Right lobe of liver (tissue), 6 donors: ENCODE results near the gene SLC2A1. TPM values are rescaled to one million over a fixed set of nuclear protein-coding genes. Genes with fewer than 3 reads are reported as not detected.

Experiments used
- ATAC-seq, 4 donors: fragments of 200-7000 bp; cut with Tn5 transposase; one replicate each; pipeline ENCODE4 v1.9.1; 2020; ENCODE audit warnings: mild to moderate bottlenecking in 4 of 4, moderate library complexity in 4 of 4
- DNase-seq, 3 donors: peaks; one replicate each; pipeline ENCODE4 v3.0.0-alpha.2; 2020
- H3K27ac ChIP-seq, 3 donors: fragments of 200-600 bp; one replicate each; pipeline ENCODE4 v1.8.0; 2022
- H3K27me3 ChIP-seq, 2 donors: fragments of 200-600 bp; one replicate each; pipeline ENCODE4 v1.8.0; 2022
- H3K36me3 ChIP-seq, 4 donors: fragments of 200-600 bp; sonication (generic) in 1 of 4; one replicate each; pipeline versions ENCODE4 v1.5.1 to v1.8.0; 2017 to 2022; ENCODE audit warnings: control low read depth in 1 of 4
- H3K4me1 ChIP-seq, 4 donors: fragments of 200-600 bp; sonication (generic) in 1 of 4; one replicate each; pipeline versions ENCODE4 v1.5.1 to v1.8.0; 2017 to 2022; ENCODE audit warnings: control low read depth in 1 of 4
- H3K4me3 ChIP-seq, 3 donors: fragments of 200-600 bp; one replicate each; pipeline ENCODE4 v1.8.0; 2022
- H3K9me3 ChIP-seq, 4 donors: fragments of 200-600 bp; sonication (generic) in 1 of 4; one replicate each; pipeline versions ENCODE4 v1.5.1 to v1.8.0; 2017 to 2022; ENCODE audit warnings: control low read depth in 1 of 4
- POLR2A ChIP-seq: fragments of 450-650 bp; IDR thresholded peaks from one replicate; pipeline ENCODE4 v1.6.1; 2017; ENCODE audit warnings: antibody characterized with exemption, mild to moderate bottlenecking
- WGBS: methylation state at CpG from one replicate; pipeline ENCODE4 v1.1.6; 2018; ENCODE audit warnings: low coverage, low lambda C conversion rate; ENCODE audit not compliant: insufficient coverage; ENCODE audit errors: missing lambda C conversion rate; 5-methylcytosine and 5-hydroxymethylcytosine counted together
- intact Hi-C, 2 donors: fragments of 100-400 bp; cut with DNase I; formaldehyde crosslinking; loops; one replicate each; pipeline versions ENCODE4 v1.11.2 to v1.14.1; 2022
- total RNA-seq, 6 experiments: library from RNA; depleted of rRNA in 2 of 6; stranded (reverse); fragments of >200 nt in 2 of 6; fragmentation: NEBNext Ultra II Directional in 3 of 6; extraction: Animal tissue kit (Norgen Biotek cat#: 25700) in 3 of 6; gene quantifications; one replicate each; pipeline versions ENCODE4 v1.1.0 to v1.2.4, GENCODE V29; 2016 to 2023
- TF ChIP-seq, protein P1 (sequence below), 4 donors: fragments of 200-600 bp in 3 of 4; fragments of 450-650 bp in 1 of 4; IDR thresholded peaks; one replicate each; pipeline versions ENCODE4 v1.5.1 to v1.8.0; 2016 to 2022; ENCODE audit warnings: antibody characterized with exemption in 4 of 4, mild to moderate bottlenecking in 2 of 4
- donor health status: DM: no; HTN: yes; CAD: no.
- donor health status: DM: no; HTN: no; CAD: no.
- donor health status: DM: no; HTN: no; CAD: no.
- donor health status: DM: no; HTN: yes; CAD: no.
- donor health status: DM: no; HTN: yes; CAD: no.

The SLC2A1 gene
- total RNA-seq, 6 experiments from 2014 or later: 0.74 to 34.3 (median 5.8) TPM

DNA sequence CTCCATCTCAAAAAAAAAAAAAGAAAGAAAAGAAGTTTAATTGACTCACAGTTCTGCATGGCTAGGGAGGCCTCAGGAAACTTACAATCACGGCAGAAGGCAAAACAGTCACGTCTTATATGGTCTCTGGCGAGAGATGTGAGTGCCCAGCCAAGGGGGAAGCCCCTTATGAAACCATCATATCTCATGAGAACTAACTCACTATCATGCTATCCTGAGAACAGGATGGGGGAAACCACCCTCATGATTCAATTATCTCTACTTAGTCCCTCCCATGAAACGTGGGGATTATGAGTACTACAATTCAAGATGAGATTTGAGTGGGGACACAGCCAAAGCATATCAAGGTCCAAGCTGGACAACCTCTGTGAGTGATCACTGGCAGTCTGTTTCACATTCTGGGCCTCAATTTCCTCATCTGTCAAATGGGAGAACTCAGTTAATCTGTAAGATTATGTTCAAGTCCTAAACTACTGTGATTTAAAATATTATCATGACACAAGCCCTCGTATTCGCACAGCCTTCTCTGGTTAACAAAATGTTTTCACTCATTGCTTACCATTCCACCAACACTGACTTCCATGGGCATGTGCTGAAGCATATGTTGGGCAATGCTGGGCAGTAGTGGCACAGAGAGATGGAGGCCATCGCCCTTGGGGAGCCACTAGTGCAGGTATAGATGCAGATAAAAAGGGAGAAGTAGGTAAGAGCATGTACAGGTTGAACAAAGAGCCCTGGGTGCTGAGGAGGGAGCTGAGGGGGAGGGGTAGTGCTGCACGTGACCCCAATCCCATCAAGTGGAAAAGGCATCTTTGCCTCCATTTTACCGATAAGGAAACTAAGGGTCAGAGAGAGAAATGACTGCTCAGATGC, 46.2 kb upstream of the SLC2A1 start:
- Histone ChIP-seq H3K27ac (no peak overlapping the region), H3K27me3 (no peaks in the 10 kb centered on the region), H3K9me3 (no peaks in the 10 kb centered on the region), H3K4me1 (no peaks in the 10 kb centered on the region), H3K36me3 (no peaks in the 10 kb centered on the region), H3K4me3 (no peak overlapping the region)
- no peak for TF ChIP-seq POLR2A
- TF ChIP-seq, protein P1, sequence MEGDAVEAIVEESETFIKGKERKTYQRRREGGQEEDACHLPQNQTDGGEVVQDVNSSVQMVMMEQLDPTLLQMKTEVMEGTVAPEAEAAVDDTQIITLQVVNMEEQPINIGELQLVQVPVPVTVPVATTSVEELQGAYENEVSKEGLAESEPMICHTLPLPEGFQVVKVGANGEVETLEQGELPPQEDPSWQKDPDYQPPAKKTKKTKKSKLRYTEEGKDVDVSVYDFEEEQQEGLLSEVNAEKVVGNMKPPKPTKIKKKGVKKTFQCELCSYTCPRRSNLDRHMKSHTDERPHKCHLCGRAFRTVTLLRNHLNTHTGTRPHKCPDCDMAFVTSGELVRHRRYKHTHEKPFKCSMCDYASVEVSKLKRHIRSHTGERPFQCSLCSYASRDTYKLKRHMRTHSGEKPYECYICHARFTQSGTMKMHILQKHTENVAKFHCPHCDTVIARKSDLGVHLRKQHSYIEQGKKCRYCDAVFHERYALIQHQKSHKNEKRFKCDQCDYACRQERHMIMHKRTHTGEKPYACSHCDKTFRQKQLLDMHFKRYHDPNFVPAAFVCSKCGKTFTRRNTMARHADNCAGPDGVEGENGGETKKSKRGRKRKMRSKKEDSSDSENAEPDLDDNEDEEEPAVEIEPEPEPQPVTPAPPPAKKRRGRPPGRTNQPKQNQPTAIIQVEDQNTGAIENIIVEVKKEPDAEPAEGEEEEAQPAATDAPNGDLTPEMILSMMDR (IDR thresholded peaks at IDR 0.05): no peak
- intact Hi-C loops: no loop called here
- 69% methylated on average over 9 of the region's 9 CpGs for WGBS
- no peak for ATAC-seq
- no peak for DNase-seq

DNA sequence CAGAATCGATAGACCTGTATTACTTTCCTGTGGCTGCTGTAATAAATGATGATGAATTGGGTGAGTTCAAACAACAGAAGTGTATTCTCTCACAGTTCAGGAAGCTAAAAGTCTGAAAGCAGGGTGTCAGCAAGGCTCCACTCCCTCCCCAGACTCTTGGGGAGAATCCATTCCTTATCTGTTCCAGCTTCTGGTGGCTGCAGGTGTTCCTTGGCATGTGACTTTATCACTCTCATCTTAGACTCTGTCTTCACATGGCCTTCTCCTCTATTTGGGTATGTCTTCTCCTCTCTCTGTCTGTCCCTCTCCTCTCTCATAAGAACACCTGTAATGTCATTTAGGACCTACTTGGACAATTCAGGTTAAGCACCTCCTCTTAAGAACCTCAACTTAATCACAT, 44.1 kb upstream of the SLC2A1 start:
- no peaks in the 10 kb centered on the region for H3K9me3 ChIP-seq
- no peaks in the 10 kb centered on the region for H3K27me3 ChIP-seq
- no peak overlapping the region for H3K4me3 ChIP-seq
- ATAC-seq (no peak), DNase-seq (no peak)
- H3K27ac ChIP-seq: no peak overlapping the region
- 56% methylated on average over 1 of the region's 1 CpG for WGBS
- H3K36me3 ChIP-seq: no peaks in the 10 kb centered on the region
- TF ChIP-seq, protein P1 (IDR thresholded peaks at IDR 0.05): no peak
- no peak for TF ChIP-seq POLR2A
- H3K4me1 ChIP-seq: no peaks in the 10 kb centered on the region
- intact Hi-C loops: no loop called here

DNA sequence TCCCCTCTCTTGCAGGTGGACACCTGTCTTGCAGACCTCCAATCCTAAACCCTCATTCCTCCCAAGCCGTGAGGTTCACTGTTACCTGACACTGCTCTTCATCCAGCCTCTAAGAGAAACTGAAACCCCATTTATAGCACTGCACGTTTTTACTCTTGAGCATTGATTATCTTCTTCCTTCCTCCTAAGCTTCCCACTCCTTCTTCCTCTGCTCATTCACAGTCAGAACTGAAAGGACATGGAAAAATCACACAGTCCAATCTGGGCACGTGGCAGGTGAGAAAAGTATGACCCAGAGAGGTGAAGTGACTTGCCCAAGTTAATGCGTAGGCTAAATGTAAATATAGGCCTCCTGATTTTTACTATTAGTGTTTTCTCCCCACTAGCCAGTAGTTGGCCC, 43.4 kb upstream of the SLC2A1 start:
- DNase-seq (no peak), ATAC-seq (no peak)
- H3K27ac ChIP-seq: no peak overlapping the region
- TF ChIP-seq, protein P1 (IDR thresholded peaks at IDR 0.05): no peak
- no peak for TF ChIP-seq POLR2A
- no peaks in the 10 kb centered on the region for H3K9me3 ChIP-seq
- H3K27me3 ChIP-seq: no peaks in the 10 kb centered on the region
- H3K36me3 ChIP-seq: no peaks in the 10 kb centered on the region
- intact Hi-C loops: no loop called here
- H3K4me3 ChIP-seq: no peak overlapping the region
- H3K4me1 ChIP-seq: no peaks in the 10 kb centered on the region
- 58% methylated on average over 4 of the region's 4 CpGs for WGBS

GRCh38 chr1:43001434-43001833, 42.8 kb upstream of the SLC2A1 start:
- DNase-seq: no peak
- intact Hi-C loops: no loop called here

More at GRCh38 chr1:43001434-43001833, 42.8 kb upstream of the SLC2A1 start:
- Histone ChIP-seq H3K36me3 (no peaks in the 10 kb centered on the region), H3K27me3 (no peaks in the 10 kb centered on the region), H3K9me3 (no peaks in the 10 kb centered on the region), H3K27ac (no peak overlapping the region), H3K4me3 (no peak overlapping the region), H3K4me1 (no peaks in the 10 kb centered on the region)
- ATAC-seq: no peak
- TF ChIP-seq POLR2A: no peak
- TF ChIP-seq, protein P1 (IDR thresholded peaks at IDR 0.05): no peak
